Skeletal muscle cell (primary cell): ENCODE measurements around the gene GPHN.

Experiments used
- DNase-seq: peaks from one replicate; pipeline ENCODE4 v3.0.0-alpha.2; 2010; ENCODE audit warnings: low read depth
- H3K4me3 ChIP-seq: 2 replicates; pipeline ENCODE4 v1.5.1; 2011; ENCODE audit warnings: low read depth, mild to moderate bottlenecking, control low read depth, low read length, moderate library complexity

The GPHN gene

GRCh38 chr14:66507722-66508546 lies at the start of gene GPHN:
GPHN (plus strand) TSS chr14:66508147.
- H3K4me3 ChIP-seq = peak within 1 kb of the TSS; percentile 99
- peak; percentile 98 for DNase-seq

- no peak for DNase-seq
- no peak overlapping the region for H3K4me3 ChIP-seq
These were observed 48.3 kb upstream of the GPHN start for GRCh38 chr14:66459603-66460002.

GRCh38 chr14:66464261-66464660 lies 43.7 kb upstream of the GPHN start:
- no peak overlapping the region for H3K4me3 ChIP-seq
- no peak for DNase-seq

- no peak overlapping the region for H3K4me3 ChIP-seq
- no peak for DNase-seq
These were observed 39.1 kb upstream of the GPHN start for GRCh38 chr14:66468778-66469367.

GRCh38 chr14:66471584-66471983 lies 36.4 kb upstream of the GPHN start:
- H3K4me3 ChIP-seq = no peak overlapping the region
- no peak for DNase-seq

- no peak for DNase-seq
- no peak overlapping the region for H3K4me3 ChIP-seq
These were observed 35.7 kb upstream of the GPHN start for GRCh38 chr14:66472251-66472650.

GRCh38 chr14:66473223-66473622 lies 34.7 kb upstream of the GPHN start:
- no peak for DNase-seq
- H3K4me3 ChIP-seq = no peak overlapping the region

GRCh38 chr14:66476964-66477363 lies 31.0 kb upstream of the GPHN start:
- H3K4me3 ChIP-seq = no peak overlapping the region
- peak; percentile 20 for DNase-seq

GRCh38 chr14:66477567-66477966 lies 30.4 kb upstream of the GPHN start:
- H3K4me3 ChIP-seq = no peak overlapping the region
- no peak for DNase-seq

- DNase-seq = no peak
- no peak overlapping the region for H3K4me3 ChIP-seq
These were observed 25.1 kb upstream of the GPHN start for GRCh38 chr14:66482873-66483272.

GRCh38 chr14:66483322-66483721 lies 24.6 kb upstream of the GPHN start:
- DNase-seq = no peak
- H3K4me3 ChIP-seq = no peak overlapping the region

- H3K4me3 ChIP-seq = no peak overlapping the region
- no peak for DNase-seq
These were observed 22.9 kb upstream of the GPHN start for GRCh38 chr14:66485029-66485428.

- H3K4me3 ChIP-seq = no peak within 1 kb of the TSS
- DNase-seq = no peak
These were observed 22.0 kb upstream of the GPHN start, which contains the start of gene CCDC196 for GRCh38 chr14:66485910-66486421. CCDC196 (plus strand) TSS chr14:66486371; CDS start chr14:66486503, 132 bp downstream.

- no peak overlapping the region for H3K4me3 ChIP-seq
- DNase-seq = no peak
These were observed 20.8 kb upstream of the GPHN start for GRCh38 chr14:66487164-66487563.

- DNase-seq = no peak
These were observed 17.5 kb upstream of the GPHN start for GRCh38 chr14:66490143-66491111.

GRCh38 chr14:66493750-66494149 lies 14.2 kb upstream of the GPHN start:
- no peak overlapping the region for H3K4me3 ChIP-seq
- no peak for DNase-seq

More at GRCh38 chr14:66490143-66491111, 17.5 kb upstream of the GPHN start:
- no peak overlapping the region for H3K4me3 ChIP-seq

GRCh38 chr14:66495218-66496098 lies 12.5 kb upstream of the GPHN start:
- no peak for DNase-seq
- H3K4me3 ChIP-seq = no peak overlapping the region

- DNase-seq = no peak
- H3K4me3 ChIP-seq = no peak overlapping the region
These were observed 11.6 kb upstream of the GPHN start for GRCh38 chr14:66496188-66496807.
